OCI-M1 (cell line): Measurements from ENCODE around the gene LRP2.
"Not testable (repeated sequence)": the region's sequence is repeated elsewhere in the genome, so short reads cannot be mapped to it uniquely, and the experiment has no call there.

Experiments
- DNase-seq: peaks from one replicate; lab custom pipeline; 2025; lab: John Stamatoyannopoulos, UW

The LRP2 gene

GRCh38 chr2:169175112-169175511, 187.2 kb downstream of the LRP2 start:
- DNase-seq: no peak

- DNase-seq: no peak
These were observed 188.5 kb downstream of the LRP2 start for GRCh38 chr2:169173876-169174275.

- DNase-seq: no peak
These were observed 189.4 kb downstream of the LRP2 start for GRCh38 chr2:169172914-169173313.

- no peak for DNase-seq
These were observed 190.1 kb downstream of the LRP2 start for GRCh38 chr2:169172151-169172735.

- DNase-seq: no peak
These were observed 196.5 kb downstream of the LRP2 start for GRCh38 chr2:169165791-169166190.

- no peak for DNase-seq
These were observed 198.0 kb downstream of the LRP2 start for GRCh38 chr2:169164311-169164710.

GRCh38 chr2:169162613-169163012, 199.7 kb downstream of the LRP2 start:
- DNase-seq: peak; percentile 13

GRCh38 chr2:169160926-169161481, 201.3 kb downstream of the LRP2 start:
- no peak for DNase-seq

GRCh38 chr2:169159686-169160085, 202.6 kb downstream of the LRP2 start:
- no peak for DNase-seq

GRCh38 chr2:169158874-169159273, 203.5 kb downstream of the LRP2 start:
- no peak for DNase-seq

GRCh38 chr2:169146220-169146619, 216.1 kb downstream of the LRP2 start:
- no peak for DNase-seq

- DNase-seq: no peak
These were observed 218.3 kb downstream of the LRP2 start for GRCh38 chr2:169143998-169144397.

- DNase-seq: peak; percentile 72
These were observed 220.5 kb downstream of the LRP2 start for GRCh38 chr2:169141713-169142352.

- DNase-seq: no peak
These were observed 222.2 kb downstream of the LRP2 start for GRCh38 chr2:169139993-169140767.

GRCh38 chr2:169139145-169139544, 223.2 kb downstream of the LRP2 start:
- DNase-seq: no peak

- DNase-seq: peak; percentile 20
These were observed 224.4 kb downstream of the LRP2 start for GRCh38 chr2:169137924-169138323.

GRCh38 chr2:169136885-169137534, 225.3 kb downstream of the LRP2 start:
- no peak for DNase-seq

- DNase-seq: not testable (repeated sequence)
These were observed 225.9 kb downstream of the LRP2 start for GRCh38 chr2:169136428-169136827.

GRCh38 chr2:169134272-169134671, 228.1 kb downstream of the LRP2 start:
- DNase-seq: not testable (repeated sequence)

GRCh38 chr2:169131587-169132512, 230.5 kb downstream of the LRP2 start:
- DNase-seq: peak; percentile 76

- peak; percentile 24 for DNase-seq
These were observed 232.6 kb downstream of the LRP2 start for GRCh38 chr2:169129703-169130243.
